GM18517 (cell line): ENCODE measurements around the gene PACS1.
A peak's percentile ranks its signal among the peaks of the same experiment; 100 is the strongest.

ENCODE experiments used
- ATAC-seq: cut with Tn5 transposase; IDR thresholded peaks from one replicate; pipeline ENCODE4 v1.9.1; 2021; ENCODE audit warnings: mild to moderate bottlenecking, moderate library complexity; ENCODE audit not compliant: unreplicated experiment

PACS1 gene

DNA sequence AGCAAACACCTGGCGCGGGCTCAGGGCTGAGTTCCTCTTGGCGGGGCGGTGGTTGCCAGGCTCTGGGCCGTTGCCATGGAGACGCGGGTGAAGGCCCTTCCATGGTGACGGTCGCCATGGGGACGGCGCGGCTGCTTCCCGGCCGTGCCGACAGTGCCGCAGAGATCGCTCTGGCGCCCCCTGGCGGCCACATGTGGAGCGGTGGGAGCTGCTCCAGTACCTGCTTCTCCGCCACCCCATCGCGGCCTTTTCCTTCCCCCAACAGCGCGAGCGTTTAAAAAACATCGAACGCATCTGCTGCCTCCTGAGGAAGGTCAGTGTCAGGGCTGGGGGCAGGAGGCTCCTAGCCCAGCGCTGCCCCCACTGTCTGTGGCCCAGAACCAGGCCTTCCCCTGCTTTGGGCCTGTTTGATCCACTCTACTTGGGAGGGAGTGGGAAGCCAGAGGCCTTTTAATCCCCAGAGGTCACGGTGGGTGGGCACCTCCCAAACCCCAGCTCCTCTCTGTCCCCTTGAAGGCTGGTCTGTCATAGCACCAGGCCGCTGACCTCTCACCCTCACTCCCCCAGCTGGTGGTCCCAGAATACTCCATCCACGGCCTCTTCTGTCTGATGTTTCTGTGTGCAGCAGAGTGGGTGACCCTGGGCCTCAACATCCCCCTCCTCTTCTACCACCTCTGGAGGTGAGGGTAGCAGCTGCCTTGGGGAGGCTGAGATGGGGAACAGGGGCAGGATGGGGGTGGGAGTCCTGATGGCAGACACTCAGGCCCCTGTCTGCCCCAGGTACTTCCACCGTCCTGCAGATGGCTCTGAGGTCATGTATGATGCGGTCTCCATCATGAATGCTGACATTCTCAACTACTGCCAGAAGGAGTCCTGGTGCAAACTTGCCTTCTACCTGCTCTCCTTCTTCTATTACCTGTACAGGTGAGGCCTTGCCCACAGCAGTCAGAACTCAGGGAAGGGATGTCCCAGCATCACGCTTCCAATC lies 212.7 kb downstream of the PACS1 start:
- peak; percentile 47 for ATAC-seq

DNA sequence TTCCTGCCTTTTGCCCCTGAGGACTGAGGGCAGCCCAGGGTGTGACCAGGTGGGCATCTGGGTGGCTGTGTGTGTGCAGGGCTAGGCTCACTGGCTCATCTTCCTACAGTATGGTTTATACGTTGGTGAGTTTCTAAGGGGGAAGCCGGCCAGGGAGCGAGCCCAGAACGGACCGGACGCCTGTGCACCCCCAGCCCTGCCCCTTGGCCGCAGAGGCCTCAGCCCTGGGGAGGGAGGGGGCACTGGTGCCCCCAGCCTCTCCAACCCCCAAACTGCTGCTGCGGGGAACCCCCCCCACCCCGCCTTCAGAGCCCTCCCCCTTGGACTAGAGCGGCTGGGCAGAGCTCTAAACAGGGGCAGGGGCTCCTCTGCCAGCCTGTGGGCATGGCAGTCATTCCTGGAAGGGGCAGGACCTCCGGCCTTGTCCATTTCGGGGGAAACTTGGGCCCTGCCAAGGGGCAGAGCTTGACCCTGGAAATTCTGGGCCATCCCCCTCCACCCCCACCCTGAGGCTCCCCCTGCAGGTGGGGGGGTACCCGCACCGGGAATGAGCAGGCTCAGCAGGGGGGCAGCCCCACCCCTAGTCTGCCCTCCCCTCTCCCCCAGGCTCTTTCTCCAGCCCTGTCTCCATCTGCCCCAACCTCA lies 213.5 kb downstream of the PACS1 start:
- ATAC-seq, result no peak

DNA sequence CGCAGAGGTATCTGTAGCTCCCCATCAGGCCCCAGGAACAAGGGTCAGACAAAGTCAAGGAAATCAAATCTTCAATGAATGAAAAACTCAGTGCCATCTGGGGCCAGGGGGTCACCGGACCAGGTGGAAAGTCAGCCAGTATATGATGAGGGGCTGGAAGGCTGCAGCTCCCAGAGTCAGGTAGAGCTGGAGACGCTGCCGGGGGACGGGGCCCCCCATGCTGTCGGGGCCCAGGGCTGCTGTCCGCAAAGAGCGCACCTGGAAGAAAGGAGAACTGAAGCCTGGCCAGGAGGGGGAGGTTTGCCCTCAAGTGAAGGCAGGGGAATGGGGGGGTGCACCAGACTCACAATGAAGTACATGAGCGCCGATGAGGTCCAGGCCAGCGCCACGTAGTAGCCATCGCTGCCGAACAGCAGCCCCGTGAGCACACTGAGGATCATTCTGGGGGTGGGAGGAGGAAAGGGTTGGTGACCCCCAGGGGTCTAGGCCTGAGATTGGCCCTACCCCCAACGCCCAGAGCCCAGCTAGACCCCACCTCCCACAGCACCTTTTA lies 214.5 kb downstream of the PACS1 start:
- ATAC-seq, result no peak

DNA sequence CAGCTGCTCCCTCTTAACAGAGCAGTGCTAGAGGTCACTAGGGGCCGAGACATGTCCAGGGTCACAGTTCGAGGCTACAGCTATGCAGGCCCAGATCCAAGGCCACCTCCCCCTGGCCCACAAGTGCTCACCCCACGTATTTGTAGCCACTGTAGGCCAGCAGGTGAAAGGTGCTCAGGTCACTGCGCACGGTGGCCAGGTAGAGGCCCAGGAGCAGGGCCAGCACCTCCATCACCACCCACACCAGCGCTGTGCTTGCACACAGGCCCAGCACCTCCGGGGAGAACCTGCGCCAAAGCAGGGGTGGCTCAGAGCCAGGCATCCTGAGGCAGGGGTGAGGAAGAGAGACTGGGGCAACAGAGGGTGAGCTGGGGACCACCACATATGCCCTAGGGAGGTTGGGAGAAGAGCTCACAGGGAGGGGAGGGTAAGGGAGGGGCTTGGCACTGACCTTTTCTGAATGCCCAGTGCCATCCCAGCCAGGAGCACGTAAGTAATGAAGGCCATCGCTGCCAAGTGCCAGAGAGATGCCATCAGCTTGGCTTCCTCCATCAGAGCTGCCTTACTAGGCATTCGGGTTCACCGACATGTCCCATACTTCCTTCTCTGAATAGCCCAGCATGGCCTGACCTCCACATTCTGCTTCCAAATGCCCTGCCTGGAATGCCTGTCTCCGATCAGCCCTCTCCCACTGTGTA lies 215.3 kb downstream of the PACS1 start:
- no peak for ATAC-seq

DNA sequence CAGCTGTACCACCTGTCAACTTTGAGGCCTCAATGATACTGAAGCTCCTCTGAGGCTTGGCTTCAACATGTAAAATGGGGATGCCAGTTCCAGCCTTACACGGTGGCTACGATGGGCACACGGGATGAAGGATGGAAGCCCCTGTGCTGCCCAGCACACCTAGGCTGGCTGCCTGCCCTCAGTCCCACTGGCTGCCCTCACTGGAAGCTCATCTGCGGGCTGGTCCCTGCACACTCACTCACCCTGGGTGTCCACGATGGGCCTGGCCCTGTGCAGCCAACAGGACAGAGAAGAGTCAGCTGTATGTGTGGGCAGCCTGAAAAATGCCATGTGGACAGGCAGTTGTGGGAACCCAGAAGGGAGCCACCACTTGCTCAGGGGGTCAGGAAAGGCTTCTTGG lies 216.6 kb downstream of the PACS1 start:
- no peak for ATAC-seq

DNA sequence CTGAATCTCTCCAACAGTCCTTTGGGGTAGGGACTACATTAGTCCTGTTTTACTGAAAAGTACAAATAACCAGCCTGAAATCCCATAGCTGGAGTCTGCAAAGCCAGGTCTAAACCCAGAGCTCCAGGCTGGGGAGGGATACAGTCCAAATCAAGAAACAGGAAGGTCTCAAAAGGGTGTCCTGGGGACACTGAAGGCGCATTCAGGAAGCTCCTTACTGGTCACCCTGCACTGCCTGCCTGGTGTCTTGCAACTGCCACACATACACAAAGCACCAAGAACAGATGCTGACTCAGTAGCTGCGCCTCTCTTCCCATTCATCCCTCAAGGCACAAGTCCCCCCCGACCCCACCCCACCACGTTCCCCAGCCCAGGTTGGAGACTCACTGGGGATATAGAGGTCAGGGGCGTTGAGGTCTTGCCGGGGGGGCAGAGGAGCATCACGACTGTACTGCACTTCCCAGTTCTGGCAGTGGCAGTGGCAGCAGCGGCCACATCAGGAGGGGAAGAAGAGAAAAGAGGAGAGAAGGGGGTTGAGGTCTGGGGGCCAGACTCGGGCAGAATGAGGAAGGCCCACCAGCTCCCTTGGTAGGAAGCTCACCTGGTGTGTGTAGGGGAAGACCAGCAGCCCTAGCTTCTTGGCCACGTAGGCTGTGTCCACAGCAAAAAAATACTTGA lies 217.3 kb downstream of the PACS1 start:
- ATAC-seq, result no peak

DNA sequence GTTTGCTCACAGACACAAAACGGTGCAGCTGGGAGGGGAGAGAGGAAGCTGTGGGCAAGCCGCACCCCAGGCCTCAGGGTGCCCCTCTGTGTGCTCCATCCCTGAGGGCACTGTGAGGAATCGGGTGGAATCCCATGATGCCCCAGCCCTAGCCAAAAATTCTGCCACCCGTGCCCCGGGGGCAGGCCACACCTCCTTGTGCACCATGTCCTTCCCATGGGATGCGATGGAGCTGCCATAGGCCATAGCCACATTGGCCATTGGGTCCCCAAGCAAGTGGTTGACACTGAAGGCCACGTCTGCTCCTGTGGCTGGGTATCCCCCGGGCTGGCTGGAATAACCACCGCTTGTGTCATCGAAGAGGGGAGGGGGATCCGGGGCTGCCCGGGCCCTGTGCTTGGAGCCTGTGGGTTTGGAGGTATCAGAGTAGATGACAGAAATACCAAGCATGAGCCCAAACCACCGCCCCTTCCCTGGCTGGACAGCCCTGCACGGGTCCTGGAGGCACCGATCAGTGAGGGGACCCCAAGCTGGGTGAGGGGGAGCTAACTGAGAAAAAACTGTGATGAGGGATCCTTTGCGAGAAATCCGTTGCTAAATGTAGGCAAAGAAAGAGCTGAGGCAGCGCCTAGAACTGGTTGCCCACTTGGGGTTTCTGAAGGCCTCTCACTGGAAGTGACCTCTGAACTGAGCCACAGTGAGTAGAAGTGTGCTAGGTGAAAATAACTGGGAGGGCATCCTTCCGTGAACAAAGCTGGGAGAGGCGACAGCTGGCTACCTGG lies 218.0 kb downstream of the PACS1 start:
- no peak for ATAC-seq

DNA sequence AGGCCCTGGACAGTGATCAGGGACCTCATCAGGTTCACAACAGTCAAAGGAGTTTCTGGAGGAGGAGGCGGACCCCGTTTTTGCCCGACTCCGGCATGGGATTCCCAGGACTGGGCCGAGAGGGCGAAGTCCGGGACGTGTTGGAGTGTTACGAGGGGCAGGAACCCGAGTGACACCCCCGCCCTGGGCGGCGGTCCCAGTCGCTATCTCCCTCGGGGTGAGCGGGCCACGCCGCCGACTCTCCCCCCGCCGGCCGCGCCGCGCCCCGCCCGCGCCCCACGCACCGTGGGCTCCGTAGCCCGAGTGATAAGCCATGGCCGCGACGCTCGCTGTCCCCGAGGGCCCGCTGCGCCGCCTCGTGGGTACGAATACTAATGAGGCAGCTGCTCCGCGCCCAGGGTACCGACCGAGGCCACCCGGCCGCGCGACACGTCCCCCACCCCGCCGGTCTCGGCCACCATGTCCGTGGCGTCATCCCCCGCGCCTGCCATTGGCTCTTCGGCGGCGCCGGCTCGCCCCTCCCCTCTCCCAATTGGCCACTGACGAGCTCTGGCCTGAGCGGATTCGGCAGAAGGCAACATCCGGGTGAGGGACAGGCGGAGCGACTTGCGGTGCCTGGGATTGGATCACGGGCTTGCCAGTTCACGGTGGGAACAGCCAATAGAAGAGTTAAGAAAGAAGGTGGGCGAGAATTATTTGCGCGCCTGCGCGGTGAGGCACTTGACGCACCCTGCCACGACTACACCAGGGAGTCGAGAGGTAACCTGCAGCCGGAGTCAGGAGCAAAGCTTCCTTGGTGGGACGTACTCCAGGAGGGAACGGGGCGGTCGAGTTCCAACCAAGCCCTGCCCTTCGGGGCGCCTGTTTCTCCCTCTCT lies 218.8 kb downstream of the PACS1 start, which contains the start of gene YIF1A:
Gene YIF1A, minus strand, starts transcription at position 473 of the 877 bp plus-strand sequence. Its CDS starts 158 bp downstream, at position 315.
- ATAC-seq, result peak; percentile 89

DNA sequence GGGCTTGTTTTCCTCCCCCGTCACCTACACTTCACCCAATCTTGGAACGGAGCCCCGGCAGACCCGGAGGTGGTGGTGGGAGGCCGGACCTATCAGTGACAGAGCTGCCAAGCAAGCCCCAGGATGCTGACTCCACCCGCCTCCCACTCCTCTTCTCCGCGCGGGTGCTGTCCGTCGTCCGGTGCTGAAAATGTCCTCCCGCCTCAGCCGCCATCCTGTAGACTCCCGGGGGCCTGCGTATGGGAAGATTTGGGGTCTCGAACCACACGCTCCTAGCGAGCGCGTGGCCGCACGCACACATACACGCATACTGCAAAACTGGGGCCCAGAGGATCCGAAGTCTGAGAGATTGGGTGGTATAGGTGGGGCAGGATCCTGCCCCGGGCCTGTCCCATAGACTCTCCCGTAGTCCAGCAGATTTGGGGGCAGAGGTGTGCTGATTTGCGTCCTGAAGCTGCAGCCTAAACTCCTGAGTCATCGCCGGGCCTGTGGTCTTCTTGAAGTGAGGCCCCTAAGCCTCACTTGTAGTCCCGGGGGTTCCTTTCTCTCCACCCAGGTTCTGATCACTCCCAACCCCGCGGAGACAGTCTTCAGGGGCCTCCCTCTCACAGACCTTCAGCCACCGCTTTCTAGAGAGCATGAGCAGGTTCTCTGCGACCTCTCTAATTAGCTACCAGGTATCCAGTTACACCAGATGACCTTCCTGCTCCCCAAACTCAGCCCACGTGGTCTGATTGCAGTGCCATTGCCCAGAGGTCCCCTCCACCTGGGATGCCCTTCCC lies 219.7 kb downstream of the PACS1 start:
- peak; percentile 34 for ATAC-seq

DNA sequence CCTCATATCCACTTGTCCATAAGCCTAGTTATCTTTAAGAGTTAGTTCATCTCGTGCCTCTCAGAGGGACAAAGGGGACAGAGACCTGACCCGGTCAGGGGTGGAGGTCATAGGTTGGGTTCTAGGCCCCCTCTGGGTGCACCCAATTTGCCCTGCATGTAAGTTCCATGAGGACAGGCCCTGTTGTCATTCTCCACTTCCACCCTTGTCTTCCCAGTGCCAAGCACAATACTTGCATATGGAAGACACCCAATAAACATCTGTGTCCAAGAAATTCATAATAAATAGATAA lies 220.2 kb downstream of the PACS1 start:
- no peak for ATAC-seq

DNA sequence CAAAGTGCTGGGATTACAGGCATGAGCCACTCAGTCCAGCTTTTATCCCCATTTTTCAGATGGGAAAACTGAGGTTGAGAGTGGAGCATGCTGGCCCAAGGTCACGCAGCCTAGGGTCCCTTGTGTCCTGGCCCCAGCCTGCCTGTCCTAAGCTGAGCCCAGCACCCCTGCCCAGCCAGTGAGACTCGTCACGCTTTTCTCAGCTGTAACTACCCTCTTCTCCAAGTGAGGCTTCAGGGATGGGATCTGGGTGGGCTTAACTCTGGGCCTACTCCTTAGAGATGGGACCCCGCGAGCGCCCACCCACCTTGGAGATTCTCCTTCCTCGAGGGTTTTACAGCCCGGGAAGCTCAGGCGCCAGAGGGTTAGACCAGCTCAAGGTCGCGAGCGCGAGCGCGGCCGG lies 221.2 kb downstream of the PACS1 start:
- no peak for ATAC-seq

DNA sequence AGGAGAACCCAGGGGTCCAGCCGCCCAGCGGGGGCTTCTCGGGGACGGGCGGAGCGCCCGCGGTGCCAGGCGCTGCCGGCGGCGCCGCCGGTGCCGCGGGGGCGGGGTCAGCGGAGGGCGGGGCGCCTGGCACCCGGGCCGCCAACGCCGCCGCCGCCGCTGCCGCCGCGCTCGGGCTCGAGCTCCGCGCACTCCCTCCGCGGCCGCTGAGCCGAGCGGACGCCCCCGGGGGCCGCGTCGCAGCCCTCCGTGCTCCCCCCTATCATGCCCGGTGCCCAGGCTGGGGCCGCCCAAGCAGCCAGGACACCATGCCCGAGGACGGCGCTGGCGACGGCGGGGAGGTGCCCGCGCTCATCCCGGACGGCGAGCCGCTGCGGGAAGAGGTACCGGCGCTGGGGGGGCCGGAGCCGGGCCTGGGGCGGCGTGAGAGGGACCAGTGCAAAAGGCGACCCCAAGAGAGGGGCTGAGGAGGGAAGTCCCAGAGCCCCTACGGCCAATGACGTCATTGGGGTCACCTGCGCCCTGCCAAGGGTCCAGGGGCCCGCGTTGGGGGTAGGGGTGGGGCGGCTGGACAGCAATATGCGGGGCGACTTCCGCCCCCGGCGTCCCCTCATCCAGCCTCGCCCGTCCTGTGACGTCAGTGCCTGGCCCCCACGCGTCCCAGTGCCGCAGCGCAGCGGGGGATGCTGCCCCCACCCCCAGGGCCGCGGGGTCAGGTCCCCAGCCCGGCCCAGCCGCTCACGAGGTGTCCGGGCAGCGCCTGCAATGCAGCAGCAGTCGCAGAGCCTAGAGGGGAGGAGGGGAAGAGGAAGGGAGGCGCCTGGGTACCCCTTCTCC lies 221.9 kb downstream of the PACS1 start, which contains the start of gene TMEM151A:
Gene TMEM151A, plus strand, starts transcription at position 189 of the 837 bp plus-strand sequence. Its CDS starts 120 bp downstream, at position 309.
- ATAC-seq, result no peak

DNA sequence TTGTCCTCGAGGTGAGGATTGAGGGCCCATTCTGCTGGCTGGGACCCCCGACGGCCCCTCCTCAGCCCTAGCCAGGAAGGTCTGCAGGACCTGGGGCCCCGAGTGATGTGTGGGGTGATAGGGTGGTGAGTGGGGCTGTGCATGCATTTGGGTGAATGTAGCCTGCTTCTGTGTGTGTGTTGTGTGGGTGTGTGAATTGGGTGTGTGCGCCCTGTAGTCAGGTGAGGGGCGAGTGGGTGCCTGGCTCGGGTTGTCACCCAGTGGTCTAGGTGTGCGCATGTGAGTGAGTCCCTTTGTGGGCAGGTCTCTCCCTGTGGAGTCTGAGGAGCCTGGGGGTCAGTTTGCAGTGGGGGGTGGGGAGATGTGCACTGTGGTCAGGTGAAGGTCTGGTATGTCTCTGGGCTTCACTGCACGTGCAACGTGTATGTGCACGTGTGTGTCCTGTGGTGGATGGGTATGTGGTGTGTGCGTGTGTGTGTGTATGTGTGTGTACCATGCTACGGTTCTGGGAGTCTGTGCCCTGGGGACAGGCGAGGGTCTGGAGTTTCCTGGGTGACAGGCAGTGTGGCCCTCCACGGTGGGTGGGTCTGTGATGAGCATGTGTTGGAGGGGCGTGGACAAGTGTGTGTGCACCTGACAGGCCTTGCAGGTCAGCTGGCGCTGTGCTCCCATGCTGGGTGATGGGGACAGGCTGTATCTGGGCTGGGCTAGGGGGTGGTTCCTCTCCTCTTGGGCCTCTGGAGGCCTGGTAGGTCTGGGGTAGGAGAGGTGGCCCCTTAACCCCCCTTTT lies 222.7 kb downstream of the PACS1 start:
- no peak for ATAC-seq

DNA sequence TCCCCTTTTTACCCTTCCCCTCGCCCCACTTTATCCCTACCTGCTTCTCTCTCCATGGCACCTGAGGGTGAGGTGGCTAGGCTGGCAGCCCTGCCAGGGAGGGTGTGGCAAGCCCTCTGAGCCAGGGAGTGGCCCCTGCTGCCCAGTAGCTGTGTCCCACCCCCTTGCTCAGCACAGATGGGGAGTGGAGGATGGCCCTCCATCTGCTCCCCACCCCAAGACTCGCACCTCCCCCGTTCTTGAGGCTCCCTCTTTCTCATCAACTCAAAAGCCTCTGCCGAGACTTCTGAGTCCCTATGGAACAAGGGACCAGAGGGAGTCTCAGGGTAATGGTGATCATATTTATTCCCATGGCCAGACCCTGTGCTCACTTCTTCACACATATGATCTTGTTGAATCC lies 223.3 kb downstream of the PACS1 start:
- ATAC-seq, result no peak

DNA sequence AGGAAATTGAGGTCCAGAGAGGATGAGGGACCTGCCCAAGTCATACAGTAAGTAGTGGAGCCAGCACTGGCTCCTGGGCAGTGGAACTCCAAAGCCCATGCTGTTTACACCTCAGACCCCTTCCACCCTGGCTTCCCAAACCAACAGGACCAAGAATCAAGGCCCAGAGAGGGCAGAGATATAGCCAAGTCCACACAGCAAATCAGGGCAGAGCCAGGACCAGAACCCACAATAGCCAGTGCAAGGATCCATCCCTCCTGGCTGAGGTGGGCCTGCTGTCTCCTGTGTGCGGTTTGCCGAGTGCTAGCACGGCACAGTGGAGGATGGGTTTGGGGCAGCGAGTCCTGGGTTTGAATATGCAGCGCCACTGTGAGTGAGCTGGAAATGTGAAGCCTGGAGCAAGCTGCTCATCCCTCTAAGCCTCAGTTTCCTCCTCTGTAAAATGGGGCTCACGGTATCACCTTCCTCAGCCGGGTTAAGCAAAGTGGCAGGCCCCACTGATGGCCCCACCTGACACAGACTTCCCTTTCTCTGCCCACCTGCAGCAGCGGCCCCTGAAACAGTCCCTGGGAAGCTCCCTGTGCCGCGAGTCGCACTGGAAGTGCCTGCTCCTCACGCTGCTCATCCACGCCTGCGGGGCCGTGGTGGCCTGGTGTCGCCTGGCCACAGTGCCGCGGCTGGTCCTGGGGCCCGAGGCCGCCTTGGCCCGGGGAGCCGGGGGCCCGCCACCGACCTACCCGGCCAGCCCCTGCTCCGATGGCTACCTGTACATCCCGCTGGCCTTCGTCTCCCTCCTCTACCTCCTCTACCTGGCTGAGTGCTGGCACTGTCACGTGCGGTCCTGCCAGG lies 223.9 kb downstream of the PACS1 start:
- ATAC-seq, result no peak
